B cell (primary cell): ENCODE data around the gene FGF3. TPM values are rescaled to one million over a fixed set of nuclear protein-coding genes. Genes with fewer than 3 reads are reported as not detected.

Source experiments
- ATAC-seq: fragments of 200-7000 bp; cut with Tn5 transposase; one replicate; pipeline ENCODE4 v1.10.0; 2021; ENCODE audit warnings: low read depth, mild to moderate bottlenecking, moderate number of reproducible peaks, moderate library complexity
- CTCF ChIA-PET: fragments of 350-600 bp; sonication (Branson Sonifier 250); formaldehyde crosslinking; loops from one replicate; lab custom pipeline; 2021; ENCODE audit warnings: antibody characterized with exemption, inconsistent platforms; lab: Charles Lee
- POLR2A ChIA-PET: fragments of 350-600 bp; sonication (Branson Sonifier 250); formaldehyde crosslinking; loops from one replicate; lab custom pipeline; 2021; ENCODE audit warnings: antibody characterized with exemption; lab: Charles Lee
- DNase-seq: peaks from one replicate; pipeline ENCODE4 v3.0.0; 2013
- H2AFZ ChIP-seq: 2 replicates; pipeline ENCODE4 v1.6.1; 2012; ENCODE audit warnings: mild to moderate bottlenecking, low read depth, low read length; ENCODE audit not compliant: insufficient read depth, poor library complexity, severe bottlenecking
- H3K27ac ChIP-seq, 2 donors: 1 replicate in 1 of 2; 2 replicates in 1 of 2; pipeline ENCODE4 v1.5.1; 2012 to 2013; ENCODE audit warnings: low read length in 2 of 2, mild to moderate bottlenecking in 2 of 2, moderate library complexity in 1 of 2
- H3K27me3 ChIP-seq, 4 experiments: fragments of 200-600 bp in 1 of 4; sonication (generic) in 1 of 4; replicated peaks in 1 of 4; 1 replicate in 2 of 4; 2 replicates in 2 of 4; pipeline versions ENCODE4 v1.6.1 to v1.7.0; 2013 to 2016; ENCODE audit warnings: low read length in 3 of 4, mild to moderate bottlenecking in 2 of 4, mixed read lengths in 1 of 4, moderate library complexity in 1 of 4; ENCODE audit not compliant: insufficient read depth in 4 of 4, control insufficient read depth in 3 of 4; ENCODE audit errors: control extremely low read depth in 1 of 4
- H3K36me3 ChIP-seq, 2 experiments: replicated peaks in 1 of 2; 1 replicate in 1 of 2; 2 replicates in 1 of 2; pipeline versions ENCODE4 v1.6.1 to v1.7.1; 2013; ENCODE audit warnings: low read length in 1 of 2; ENCODE audit not compliant: insufficient read depth in 2 of 2, control insufficient read depth in 1 of 2; ENCODE audit errors: control extremely low read depth in 1 of 2, extremely low read depth in 1 of 2
- H3K4me1 ChIP-seq, 2 donors: fragments of 200-600 bp in 1 of 2; sonication (generic) in 1 of 2; 1 replicate in 1 of 2; 2 replicates in 1 of 2; pipeline versions ENCODE4 v1.5.1 to v1.6.1; 2013 to 2017; ENCODE audit warnings: low read length in 2 of 2; ENCODE audit not compliant: control insufficient read depth in 2 of 2, insufficient read depth in 2 of 2
- H3K4me2 ChIP-seq: replicated peaks from 2 replicates; pipeline ENCODE3; 2012; ENCODE audit warnings: mild to moderate bottlenecking, low read depth, low read length; ENCODE audit not compliant: poor library complexity, severe bottlenecking
- H3K4me3 ChIP-seq, 5 experiments: fragments of 200-600 bp in 1 of 5; sonication (generic) in 1 of 5; 1 replicate in 3 of 5; 2 replicates in 2 of 5; pipeline versions ENCODE4 v1.5.1 to v1.7.0; 2011 to 2016; ENCODE audit warnings: low read length in 4 of 5, mild to moderate bottlenecking in 4 of 5, low read depth in 2 of 5, control low read depth in 1 of 5, moderate library complexity in 1 of 5; ENCODE audit not compliant: insufficient read depth in 1 of 5; ENCODE audit errors: control extremely low read depth in 1 of 5, extremely low read depth in 1 of 5
- H3K79me2 ChIP-seq: fragments of 200-600 bp; sonication (generic); one replicate; pipeline ENCODE4 v1.6.0; 2016; ENCODE audit warnings: low read length; ENCODE audit not compliant: control insufficient read depth, insufficient read depth
- H3K9ac ChIP-seq: fragments of 200-600 bp; sonication (generic); 2 replicates; pipeline ENCODE4 v1.6.1; 2017; ENCODE audit warnings: mild to moderate bottlenecking, low read length, moderate library complexity
- H3K9me3 ChIP-seq, 3 donors: one replicate each; pipeline versions ENCODE4 v1.6.1 to v1.7.1; 2013; ENCODE audit warnings: low read length in 2 of 3; ENCODE audit not compliant: control insufficient read depth in 2 of 3, insufficient read depth in 1 of 3; ENCODE audit errors: control extremely low read depth in 1 of 3
- H4K20me1 ChIP-seq: 2 replicates; pipeline ENCODE4 v1.6.0; 2012; ENCODE audit warnings: mild to moderate bottlenecking, low read length; ENCODE audit not compliant: insufficient read depth, control insufficient read depth, poor library complexity, severe bottlenecking
- H3K27ac Mint-ChIP-seq: one replicate; pipeline ENCODE4 v1.8.0; 2021; ENCODE audit warnings: mixed read lengths
- H3K27me3 Mint-ChIP-seq: one replicate; pipeline ENCODE4 v1.8.0; 2021; ENCODE audit warnings: mixed read lengths
- H3K4me1 Mint-ChIP-seq: one replicate; pipeline ENCODE4 v1.8.0; 2021; ENCODE audit warnings: mixed read lengths
- H3K4me3 Mint-ChIP-seq: one replicate; pipeline ENCODE4 v1.8.0; 2021; ENCODE audit warnings: mixed read lengths
- H3K9me3 Mint-ChIP-seq: one replicate; pipeline ENCODE4 v1.8.0; 2022; ENCODE audit warnings: mixed read lengths; ENCODE audit not compliant: insufficient read depth
- EZH2 ChIP-seq: IDR thresholded peaks from 2 replicates; pipeline ENCODE4 v1.6.1; 2012; ENCODE audit warnings: borderline replicate concordance, low read depth, mild to moderate bottlenecking, moderate library complexity, low read length; ENCODE audit not compliant: insufficient read depth, poor library complexity, severe bottlenecking
- WGBS: methylation state at CpG from one replicate; pipeline ENCODE4 v1.1.5; 2013; ENCODE audit warnings: missing lambda C conversion rate; ENCODE audit not compliant: insufficient coverage; 5-methylcytosine and 5-hydroxymethylcytosine counted together
- intact Hi-C: fragments of 100-400 bp; cut with micrococcal nuclease; formaldehyde crosslinking; loops from one replicate; pipeline ENCODE4 v1.10.0; 2022
- polyA plus RNA-seq: library from polyadenylated mRNA; depleted of rRNA; stranded (reverse); fragments of >200 nt; gene quantifications from 2 replicates; pipeline ENCODE4 v1.2.3, GENCODE V29; 2012
- total RNA-seq, 2 donors: library from RNA; stranded (reverse); fragments of 120-200 nt in 1 of 2; gene quantifications; 1 replicate in 1 of 2; 2 replicates in 1 of 2; pipeline versions ENCODE4 v1.2.3 to v1.2.4, GENCODE V29; 2013 to 2022
- TF ChIP-seq, protein P1 (sequence below): fragments of 200-600 bp; IDR thresholded peaks from one replicate; pipeline ENCODE4 v1.8.0; 2022; ENCODE audit warnings: antibody characterized with exemption, mild to moderate bottlenecking

The FGF3 gene
- total and polyA plus RNA-seq, 2 donors (not counting 1 experiment from before 2014, with no cell fraction given) = not detected

DNA sequence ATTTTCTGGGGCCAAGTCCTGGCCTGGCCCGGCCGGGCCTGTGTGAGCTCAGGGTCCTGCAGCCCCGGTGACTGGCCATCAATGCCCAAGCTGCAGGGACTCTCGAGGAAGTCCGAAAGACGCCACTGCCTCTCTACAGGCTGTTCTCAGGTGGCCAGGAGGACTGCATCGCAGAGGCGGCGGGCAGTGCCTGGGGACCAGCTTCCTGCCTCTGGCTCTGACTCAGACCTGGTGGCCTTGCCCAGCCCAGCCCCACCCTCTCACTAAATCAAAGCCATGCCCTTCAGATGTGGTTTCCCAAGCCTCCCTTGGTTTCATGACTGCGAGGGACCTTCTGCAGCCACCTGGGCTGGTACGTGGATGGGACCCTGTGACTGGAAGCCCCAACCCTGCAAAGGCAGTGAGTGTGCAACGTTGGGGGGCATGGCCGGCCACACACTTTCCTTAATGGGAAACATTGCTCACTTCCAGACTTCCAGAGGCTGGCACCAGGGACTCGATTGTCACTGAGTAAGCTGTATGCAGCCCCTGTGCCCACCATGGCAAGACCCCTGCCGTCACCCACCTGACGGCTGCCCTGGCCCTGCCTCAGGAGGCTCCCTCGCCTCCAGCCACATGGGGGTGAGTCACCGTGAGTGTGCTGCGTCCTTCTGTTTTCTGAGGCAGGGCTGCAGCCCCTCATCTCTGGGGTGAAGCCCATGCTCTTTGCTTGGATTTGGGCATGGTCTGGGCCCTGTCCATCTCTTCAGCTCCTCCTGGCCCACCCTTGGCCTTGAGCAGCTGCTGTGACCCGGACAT is 6.0 kb upstream of the FGF3 start:
- no peak overlapping the region for H3K27ac Mint-ChIP-seq
- POLR2A ChIA-PET = no interaction called here
- Histone ChIP-seq H2AFZ (no peak overlapping the region), H4K20me1 (no peaks in the 10 kb centered on the region), H3K4me1 (no peaks in the 10 kb centered on the region), H3K36me3 (no peaks in the 10 kb centered on the region), H3K27me3 (peaks cover 0 to 5% (median 0%) of the 10 kb centered on the region in 4 experiments), H3K79me2 (no peaks in the 10 kb centered on the region), H3K4me3 (no peak overlapping the region), H3K9me3 (no peaks in the 10 kb centered on the region), H3K27ac (no peak overlapping the region), H3K9ac (no peak overlapping the region), H3K4me2 (no peak overlapping the region)
- H3K9me3 Mint-ChIP-seq = no peaks in the 10 kb centered on the region
- TF ChIP-seq, protein P1, sequence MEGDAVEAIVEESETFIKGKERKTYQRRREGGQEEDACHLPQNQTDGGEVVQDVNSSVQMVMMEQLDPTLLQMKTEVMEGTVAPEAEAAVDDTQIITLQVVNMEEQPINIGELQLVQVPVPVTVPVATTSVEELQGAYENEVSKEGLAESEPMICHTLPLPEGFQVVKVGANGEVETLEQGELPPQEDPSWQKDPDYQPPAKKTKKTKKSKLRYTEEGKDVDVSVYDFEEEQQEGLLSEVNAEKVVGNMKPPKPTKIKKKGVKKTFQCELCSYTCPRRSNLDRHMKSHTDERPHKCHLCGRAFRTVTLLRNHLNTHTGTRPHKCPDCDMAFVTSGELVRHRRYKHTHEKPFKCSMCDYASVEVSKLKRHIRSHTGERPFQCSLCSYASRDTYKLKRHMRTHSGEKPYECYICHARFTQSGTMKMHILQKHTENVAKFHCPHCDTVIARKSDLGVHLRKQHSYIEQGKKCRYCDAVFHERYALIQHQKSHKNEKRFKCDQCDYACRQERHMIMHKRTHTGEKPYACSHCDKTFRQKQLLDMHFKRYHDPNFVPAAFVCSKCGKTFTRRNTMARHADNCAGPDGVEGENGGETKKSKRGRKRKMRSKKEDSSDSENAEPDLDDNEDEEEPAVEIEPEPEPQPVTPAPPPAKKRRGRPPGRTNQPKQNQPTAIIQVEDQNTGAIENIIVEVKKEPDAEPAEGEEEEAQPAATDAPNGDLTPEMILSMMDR = no peak
- TF ChIP-seq EZH2 = no peak
- intact Hi-C loops = no loop called here
- peaks cover 22% of the 10 kb centered on the region for H3K27me3 Mint-ChIP-seq
- H3K4me1 Mint-ChIP-seq = no peaks in the 10 kb centered on the region
- no peak for ATAC-seq
- no peak overlapping the region for H3K4me3 Mint-ChIP-seq
- no peak for DNase-seq
- CTCF ChIA-PET = no interaction called here
- 78% methylated on average over 20 of the region's 20 CpGs for WGBS

DNA sequence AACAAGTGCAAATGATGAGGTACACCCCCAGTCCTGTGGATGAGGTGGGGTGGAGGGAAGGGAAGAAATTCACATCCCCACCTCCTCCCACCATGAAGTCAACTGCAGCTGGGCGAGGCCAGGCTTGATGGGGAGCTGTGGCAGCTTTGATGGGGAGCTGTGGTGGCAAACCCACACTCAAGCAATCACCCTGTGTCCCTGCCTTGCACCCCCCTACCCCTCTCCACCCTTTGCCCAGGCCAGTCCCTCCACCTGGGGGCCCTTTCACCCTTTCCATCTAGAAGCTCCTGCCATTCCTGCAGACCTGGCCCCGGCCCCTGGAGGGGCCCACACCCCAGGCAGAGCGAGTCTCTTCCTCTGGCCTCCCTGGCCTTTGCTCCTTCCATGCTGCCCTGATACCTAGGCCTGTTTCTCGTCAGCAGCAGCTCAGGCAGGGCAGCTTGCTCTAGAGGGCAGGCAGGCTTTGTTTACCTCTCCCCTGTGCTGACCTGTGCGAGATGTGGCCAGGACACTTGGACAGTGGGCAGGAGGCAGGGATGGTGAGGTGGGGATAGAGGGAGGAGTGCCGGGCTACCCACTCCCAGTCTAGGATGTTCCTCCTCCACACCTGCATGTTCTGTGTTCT is 4.5 kb upstream of the FGF3 start:
- H3K27me3 Mint-ChIP-seq = peaks cover 31% of the 10 kb centered on the region
- Histone ChIP-seq H2AFZ (no peak overlapping the region), H4K20me1 (no peaks in the 10 kb centered on the region), H3K79me2 (no peaks in the 10 kb centered on the region), H3K9me3 (no peaks in the 10 kb centered on the region), H3K4me3 (no peak overlapping the region), H3K9ac (no peak overlapping the region), H3K27me3 (peaks cover 0 to 7% (median 0%) of the 10 kb centered on the region in 4 experiments), H3K4me2 (no peak overlapping the region), H3K27ac (no peak overlapping the region), H3K4me1 (no peaks in the 10 kb centered on the region), H3K36me3 (no peaks in the 10 kb centered on the region)
- POLR2A ChIA-PET = no interaction called here
- no peak for TF ChIP-seq EZH2
- TF ChIP-seq, protein P1 = no peak
- intact Hi-C loops = no loop called here
- DNase-seq (no peak), ATAC-seq (no peak)
- no peak overlapping the region for H3K4me3 Mint-ChIP-seq
- no peak overlapping the region for H3K27ac Mint-ChIP-seq
- 53% methylated on average over 3 of the region's 6 CpGs for WGBS
- CTCF ChIA-PET = no interaction called here
- H3K9me3 Mint-ChIP-seq = no peaks in the 10 kb centered on the region
- no peaks in the 10 kb centered on the region for H3K4me1 Mint-ChIP-seq
